Neural progenitor cell (in vitro differentiated cells): ENCODE results near the gene MSI1. TPM values are rescaled to one million over a fixed set of nuclear protein-coding genes. Genes with fewer than 3 reads are reported as not detected.
A peak's percentile ranks its signal among the peaks of the same experiment; 100 is the strongest.

Source experiments
- DNase-seq: peaks from one replicate; pipeline ENCODE4 v3.0.0-alpha.2; 2016; ENCODE audit warnings: low spot score
- H2AFZ ChIP-seq: fragments of 200-600 bp; sonication (generic); replicated peaks from 2 replicates; pipeline ENCODE4 v1.6.1; 2016; ENCODE audit warnings: antibody characterized with exemption
- H3F3A ChIP-seq: fragments of 200-600 bp; sonication (generic); 2 replicates; pipeline ENCODE4 v1.6.1; 2016; ENCODE audit warnings: antibody characterized with exemption, low read depth
- H3K27ac ChIP-seq: fragments of 200-600 bp; sonication (generic); 2 replicates; pipeline ENCODE4 v1.5.1; 2016; ENCODE audit warnings: mild to moderate bottlenecking
- H3K27me3 ChIP-seq: fragments of 200-600 bp; sonication (generic); 2 replicates; pipeline ENCODE4 v1.6.1; 2016; ENCODE audit warnings: mild to moderate bottlenecking, moderate library complexity
- H3K36me3 ChIP-seq: fragments of 200-600 bp; sonication (generic); 2 replicates; pipeline ENCODE4 v1.5.1; 2016
- H3K4me1 ChIP-seq: fragments of 200-600 bp; sonication (generic); 2 replicates; pipeline ENCODE4 v1.6.1; 2016; ENCODE audit warnings: mixed run types
- H3K4me2 ChIP-seq: fragments of 200-600 bp; sonication (generic); 2 replicates; pipeline ENCODE4 v1.6.1; 2016
- H3K4me3 ChIP-seq: fragments of 200-600 bp; sonication (generic); 2 replicates; pipeline ENCODE4 v1.5.1; 2016
- H3K79me2 ChIP-seq: fragments of 200-600 bp; sonication (generic); 2 replicates; pipeline ENCODE4 v1.6.1; 2016; ENCODE audit warnings: low read depth
- H3K9ac ChIP-seq: fragments of 200-600 bp; sonication (generic); 2 replicates; pipeline ENCODE4 v1.6.1; 2016
- H3K9me3 ChIP-seq: fragments of 200-600 bp; sonication (generic); 2 replicates; pipeline ENCODE4 v1.5.1; 2016; ENCODE audit warnings: low read depth
- H4K20me1 ChIP-seq: fragments of 200-600 bp; sonication (generic); 2 replicates; pipeline ENCODE4 v1.6.1; 2016; ENCODE audit warnings: low read depth
- H3K27ac Mint-ChIP-seq: 3 replicates; pipeline ENCODE4 v1.8.0; 2021; ENCODE audit warnings: mixed read lengths
- H3K27me3 Mint-ChIP-seq: 2 replicates; pipeline ENCODE4 v1.8.0; 2022; ENCODE audit warnings: low read depth, mild to moderate bottlenecking, inconsistent platforms, moderate library complexity, mixed read lengths; ENCODE audit not compliant: insufficient read depth
- H3K36me3 Mint-ChIP-seq: 3 replicates; pipeline ENCODE4 v1.8.0; 2021; ENCODE audit warnings: mixed read lengths
- H3K4me1 Mint-ChIP-seq: 3 replicates; pipeline ENCODE4 v1.8.0; 2021; ENCODE audit warnings: mixed read lengths
- H3K4me3 Mint-ChIP-seq: 3 replicates; pipeline ENCODE4 v1.8.0; 2021; ENCODE audit warnings: mild to moderate bottlenecking, moderate library complexity, mixed read lengths
- H3K9me3 Mint-ChIP-seq: 3 replicates; pipeline ENCODE4 v1.8.0; 2020; ENCODE audit warnings: mixed read lengths
- CTCF ChIP-seq: fragments of 200-600 bp; sonication (generic); IDR thresholded peaks from 2 replicates; pipeline ENCODE4 v1.5.1; 2017; ENCODE audit warnings: antibody characterized with exemption, mild to moderate bottlenecking
- EZH2 ChIP-seq: fragments of 200-600 bp; sonication (generic); IDR thresholded peaks from 2 replicates; pipeline ENCODE4 v1.6.1; 2017; ENCODE audit warnings: antibody characterized with exemption, mild to moderate bottlenecking, moderate library complexity
- EZH2phosphoT487 ChIP-seq: fragments of 200-600 bp; sonication (generic); IDR thresholded peaks from 2 replicates; pipeline ENCODE4 v1.6.1; 2017; ENCODE audit warnings: antibody characterized with exemption
- total RNA-seq: library from RNA; depleted of rRNA; stranded (reverse); fragments of >200 nt; gene quantifications from 2 replicates; pipeline ENCODE4 v1.2.3, GENCODE V29; 2015; ENCODE audit warnings: low replicate concordance

Gene MSI1
- total RNA-seq, 1 donor from 2014 or later: 40.2 TPM

- DNase-seq: peak; percentile 100
- Mint-ChIP-seq H3K9me3 (no peaks in the 10 kb centered on the region), H3K27ac (peak overlapping the region; percentile 99), H3K27me3 (peaks cover 22% of the 10 kb centered on the region), H3K4me3 (peak overlapping the region; percentile 77), H3K36me3 (peaks cover 58% of the 10 kb centered on the region), H3K4me1 (peaks cover 93% of the 10 kb centered on the region)
- TF ChIP-seq EZH2 (no peak), CTCF (no peak), EZH2phosphoT487 (no peak)
- H3K4me2 ChIP-seq: peak overlapping the region; percentile 83
- H3K9ac ChIP-seq: no peak overlapping the region
- no peak overlapping the region for H2AFZ ChIP-seq
- peak overlapping the region; percentile 95 for H3K27ac ChIP-seq
- H3K4me1 ChIP-seq: peaks cover 71% of the 10 kb centered on the region
- no peaks in the 10 kb centered on the region for H3K27me3 ChIP-seq
- peak overlapping the region; percentile 37 for H3K4me3 ChIP-seq
- H3K79me2 ChIP-seq: peaks cover 70% of the 10 kb centered on the region
- peaks cover 95% of the 10 kb centered on the region for H4K20me1 ChIP-seq
- no peaks in the 10 kb centered on the region for H3K36me3 ChIP-seq
- H3F3A ChIP-seq: peaks cover 93% of the 10 kb centered on the region
- no peaks in the 10 kb centered on the region for H3K9me3 ChIP-seq
These were observed 7.3 kb downstream of the MSI1 start for GRCh38 chr12:120361506-120362208.

- Mint-ChIP-seq H3K4me1 (peaks cover 74% of the 10 kb centered on the region), H3K27me3 (peaks cover 19% of the 10 kb centered on the region), H3K9me3 (no peaks in the 10 kb centered on the region), H3K4me3 (peak overlapping the region; percentile 65), H3K36me3 (peaks cover 53% of the 10 kb centered on the region), H3K27ac (peak overlapping the region; percentile 94)
- TF ChIP-seq CTCF (no peak), EZH2 (no peak), EZH2phosphoT487 (no peak)
- Histone ChIP-seq H3K4me1 (peaks cover 50% of the 10 kb centered on the region), H3K9ac (no peak overlapping the region), H2AFZ (no peak overlapping the region), H3K4me2 (peak overlapping the region; percentile 6), H3F3A (peaks cover 81% of the 10 kb centered on the region), H3K36me3 (peaks cover 18% of the 10 kb centered on the region), H3K9me3 (no peaks in the 10 kb centered on the region), H4K20me1 (peaks cover 81% of the 10 kb centered on the region), H3K27ac (no peak overlapping the region), H3K27me3 (no peaks in the 10 kb centered on the region), H3K79me2 (peaks cover 59% of the 10 kb centered on the region), H3K4me3 (no peak overlapping the region)
- DNase-seq: no peak
These were observed 9.8 kb downstream of the MSI1 start for GRCh38 chr12:120359128-120359527.

GRCh38 chr12:120358412-120359100 is 10.4 kb downstream of the MSI1 start:
- H3K4me3 ChIP-seq: no peak overlapping the region
- no peaks in the 10 kb centered on the region for H3K9me3 ChIP-seq
- peaks cover 81% of the 10 kb centered on the region for H4K20me1 ChIP-seq
- peaks cover 52% of the 10 kb centered on the region for H3K36me3 Mint-ChIP-seq
- H3F3A ChIP-seq: peaks cover 81% of the 10 kb centered on the region
- DNase-seq: peak; percentile 57
- peak overlapping the region; percentile 94 for H3K27ac Mint-ChIP-seq
- H3K4me2 ChIP-seq: peak overlapping the region; percentile 6
- no peak overlapping the region for H2AFZ ChIP-seq
- H3K36me3 ChIP-seq: peaks cover 22% of the 10 kb centered on the region
- peaks cover 17% of the 10 kb centered on the region for H3K27me3 Mint-ChIP-seq
- H3K4me1 Mint-ChIP-seq: peaks cover 68% of the 10 kb centered on the region
- H3K27me3 ChIP-seq: no peaks in the 10 kb centered on the region
- peaks cover 56% of the 10 kb centered on the region for H3K79me2 ChIP-seq
- H3K9me3 Mint-ChIP-seq: no peaks in the 10 kb centered on the region
- no peak overlapping the region for H3K27ac ChIP-seq
- peaks cover 44% of the 10 kb centered on the region for H3K4me1 ChIP-seq
- no peak overlapping the region for H3K9ac ChIP-seq
- H3K4me3 Mint-ChIP-seq: peak overlapping the region; percentile 44
- no peak for TF ChIP-seq EZH2
- TF ChIP-seq CTCF: peak; percentile 23
